Calu3 (cell line): Measurements from ENCODE around the gene PARVB. TPM values are rescaled to one million over a fixed set of nuclear protein-coding genes. Genes with fewer than 3 reads are reported as not detected.

Experiments
- BruUV-seq: library from RNA; stranded (reverse); fragments of 400-500 nt; replicated peaks from 2 replicates; lab custom pipeline; 2021; lab: Mats Ljungman, UMichigan
- CTCF ChIA-PET: fragments of 300-600 bp; sonication (Branson Sonifier 250); formaldehyde crosslinking; loops from one replicate; lab custom pipeline; 2022; ENCODE audit warnings: antibody characterized with exemption; lab: Charles Lee
- DNase-seq: peaks from one replicate; pipeline ENCODE4 v3.0.0; 2022
- H3K27ac Mint-ChIP-seq: one replicate; pipeline ENCODE4 v1.8.0; 2022; ENCODE audit warnings: mixed read lengths; ENCODE audit not compliant: unreplicated experiment
- H3K27me3 Mint-ChIP-seq: one replicate; pipeline ENCODE4 v1.8.0; 2022; ENCODE audit warnings: mixed read lengths; ENCODE audit not compliant: unreplicated experiment
- H3K36me3 Mint-ChIP-seq: one replicate; pipeline ENCODE4 v1.8.0; 2022; ENCODE audit warnings: mild to moderate bottlenecking, moderate library complexity, mixed read lengths; ENCODE audit not compliant: insufficient read depth, unreplicated experiment
- H3K4me1 Mint-ChIP-seq: one replicate; pipeline ENCODE4 v1.8.0; 2022; ENCODE audit warnings: mild to moderate bottlenecking, low read depth, mixed read lengths; ENCODE audit not compliant: unreplicated experiment
- H3K4me3 Mint-ChIP-seq: one replicate; pipeline ENCODE4 v1.8.0; 2022; ENCODE audit warnings: mild to moderate bottlenecking, low read depth, moderate library complexity, mixed read lengths; ENCODE audit not compliant: unreplicated experiment
- H3K9me3 Mint-ChIP-seq: one replicate; pipeline ENCODE4 v1.8.0; 2022; ENCODE audit warnings: low read depth, mixed read lengths; ENCODE audit not compliant: unreplicated experiment
- CTCF ChIP-seq: fragments of 200-600 bp; IDR thresholded peaks from one replicate; pipeline ENCODE4 v1.8.0; 2022; ENCODE audit warnings: antibody characterized with exemption; ENCODE audit not compliant: unreplicated experiment
- intact Hi-C: fragments of 100-400 bp; cut with micrococcal nuclease; formaldehyde crosslinking; loops from one replicate; pipeline ENCODE4 v1.10.0; 2022; ENCODE audit not compliant: unreplicated experiment
- total RNA-seq: library from RNA; stranded (reverse); gene quantifications from 2 replicates; pipeline ENCODE4 v1.2.3, GENCODE V29; 2022

PARVB gene
- total RNA-seq, 1 experiment from 2014 or later, result 15.6 TPM

GRCh38 chr22:44087089-44087430, 63.0 kb downstream of the PARVB start:
- no peak for DNase-seq
- no peaks in the 10 kb centered on the region for H3K36me3 Mint-ChIP-seq
- BruUV-seq, result no TSS peak
- intact Hi-C loops, result no loop called here
- H3K9me3 Mint-ChIP-seq, result no peaks in the 10 kb centered on the region
- no peaks in the 10 kb centered on the region for H3K27me3 Mint-ChIP-seq
- H3K4me3 Mint-ChIP-seq, result no peak overlapping the region
- peaks cover 7% of the 10 kb centered on the region for H3K4me1 Mint-ChIP-seq
- no peak for TF ChIP-seq CTCF
- CTCF ChIA-PET, result interaction anchor here (0.7 to 2.3 kb wide), 3 partner anchors 38 to 538 kb away, joined by 3 to 56 read pairs (median 10); no protein-coding TSS in a partner anchor
- no peak overlapping the region for H3K27ac Mint-ChIP-seq

GRCh38 chr22:44088976-44089570, 65.0 kb downstream of the PARVB start:
- Mint-ChIP-seq H3K9me3 (no peaks in the 10 kb centered on the region), H3K36me3 (no peaks in the 10 kb centered on the region), H3K27me3 (no peaks in the 10 kb centered on the region), H3K4me3 (no peak overlapping the region), H3K4me1 (peaks cover 7% of the 10 kb centered on the region), H3K27ac (no peak overlapping the region)
- no TSS peak for BruUV-seq
- CTCF ChIA-PET, result interaction anchor here (0.6 kb wide), 1 partner anchor 259 kb away, joined by 3 read pairs; no protein-coding TSS in a partner anchor
- intact Hi-C loops, result no loop called here
- no peak for TF ChIP-seq CTCF
- no peak for DNase-seq

- Mint-ChIP-seq H3K36me3 (no peaks in the 10 kb centered on the region), H3K27ac (no peak overlapping the region), H3K9me3 (no peaks in the 10 kb centered on the region), H3K4me3 (no peak overlapping the region), H3K4me1 (peaks cover 7% of the 10 kb centered on the region), H3K27me3 (no peaks in the 10 kb centered on the region)
- TF ChIP-seq CTCF, result no peak
- BruUV-seq, result no TSS peak
- no peak for DNase-seq
- CTCF ChIA-PET, result no interaction called here
- intact Hi-C loops, result no loop called here
These were observed 65.8 kb downstream of the PARVB start for GRCh38 chr22:44089717-44090570.

DNA sequence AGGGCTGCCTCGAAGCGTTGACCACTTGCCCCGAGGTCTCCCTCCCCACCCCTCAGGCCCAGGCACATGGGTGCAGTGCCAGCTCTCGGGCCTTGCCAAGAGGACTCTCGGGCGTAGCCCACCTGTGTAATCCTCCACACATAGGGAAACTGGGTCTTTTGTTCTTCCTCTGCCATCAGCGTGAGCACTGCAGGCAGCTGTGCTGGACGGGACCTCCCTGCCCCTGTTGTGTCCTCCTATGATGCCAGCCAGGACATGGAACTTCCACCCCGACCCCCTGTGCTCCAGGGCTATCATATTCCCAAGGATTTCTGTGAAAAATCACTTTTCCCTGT, 66.4 kb downstream of the PARVB start:
- TF ChIP-seq CTCF, result no peak
- H3K27me3 Mint-ChIP-seq, result no peaks in the 10 kb centered on the region
- H3K9me3 Mint-ChIP-seq, result no peaks in the 10 kb centered on the region
- BruUV-seq, result no TSS peak
- H3K4me3 Mint-ChIP-seq, result no peak overlapping the region
- peaks cover 4% of the 10 kb centered on the region for H3K4me1 Mint-ChIP-seq
- CTCF ChIA-PET, result no interaction called here
- DNase-seq, result no peak
- no peaks in the 10 kb centered on the region for H3K36me3 Mint-ChIP-seq
- no peak overlapping the region for H3K27ac Mint-ChIP-seq
- intact Hi-C loops, result no loop called here
